NCI-H1105 (cell line): ENCODE results near the gene KCNC3.

ENCODE experiments used
- DNase-seq: peaks from one replicate; lab custom pipeline; 2025; lab: John Stamatoyannopoulos, UW

Gene KCNC3

DNA sequence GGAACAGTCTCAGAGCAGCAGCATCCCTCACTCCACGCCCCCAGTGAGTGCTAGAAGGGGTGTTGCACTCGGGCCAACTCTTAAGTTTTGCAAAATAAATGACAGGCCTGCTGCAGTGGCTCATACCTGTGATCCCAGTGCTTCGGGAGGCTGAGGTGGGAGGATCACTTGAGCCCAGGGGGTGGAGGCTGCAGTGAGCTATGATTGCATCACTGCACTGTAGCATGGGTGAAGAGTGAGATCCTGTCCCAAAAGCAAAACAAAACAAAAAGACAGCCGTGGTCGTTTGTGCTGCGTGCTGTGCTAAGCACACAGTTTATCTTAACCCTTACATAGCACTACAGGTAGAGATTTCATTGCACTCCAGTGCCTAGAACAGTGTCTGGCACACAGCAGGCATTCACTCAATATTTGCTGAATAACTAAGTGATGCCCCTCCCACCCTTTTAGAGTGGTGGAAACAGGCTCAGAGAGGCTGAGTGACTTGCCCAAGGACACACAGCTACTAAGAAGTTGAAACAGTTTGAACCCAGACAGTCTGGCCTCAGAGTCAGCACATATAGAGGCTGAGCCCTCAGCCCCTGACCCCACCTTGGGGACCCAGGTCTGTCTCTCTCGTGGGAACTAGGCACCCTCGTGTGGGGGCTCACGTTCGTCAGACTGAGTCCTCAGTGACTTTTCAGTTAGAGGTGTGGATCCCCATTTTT is 18.3 kb downstream of the KCNC3 start:
- DNase-seq = no peak

DNA sequence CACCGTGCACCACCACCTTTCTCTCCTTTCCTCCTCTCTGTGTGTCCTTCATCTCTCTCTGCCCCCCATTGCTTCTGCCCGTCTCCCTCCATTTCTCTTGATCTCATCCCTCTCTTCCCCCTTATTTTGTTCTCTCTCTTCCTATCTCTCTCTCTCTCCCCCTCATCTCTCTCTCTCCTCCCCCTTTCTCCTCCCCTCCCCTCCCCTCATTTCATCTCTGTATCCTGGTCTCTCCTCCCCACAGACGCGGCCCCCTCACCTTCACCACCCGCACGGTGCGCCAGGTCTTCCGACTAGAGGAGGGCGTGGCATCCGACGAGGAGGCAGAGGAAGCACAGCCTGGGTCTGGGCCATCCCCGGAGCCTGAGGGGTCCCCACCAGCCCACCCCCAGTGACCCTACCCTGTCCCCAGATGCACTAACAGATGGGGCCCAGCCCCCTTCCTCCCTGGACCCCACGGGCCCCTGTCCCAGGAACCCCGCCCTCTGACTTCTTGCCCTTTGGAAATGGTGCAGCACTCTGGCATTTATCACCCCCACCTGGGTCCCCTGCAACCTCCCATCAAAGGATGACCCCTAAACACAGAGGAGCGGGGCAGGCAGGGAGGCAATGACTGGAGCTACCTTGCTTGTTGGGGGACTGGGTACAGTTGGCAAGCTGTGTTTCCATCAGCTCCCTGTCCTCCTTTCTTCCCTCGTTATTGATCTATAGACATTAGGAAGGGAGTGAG is 19.6 kb downstream of the KCNC3 start:
- no peak for DNase-seq

DNA sequence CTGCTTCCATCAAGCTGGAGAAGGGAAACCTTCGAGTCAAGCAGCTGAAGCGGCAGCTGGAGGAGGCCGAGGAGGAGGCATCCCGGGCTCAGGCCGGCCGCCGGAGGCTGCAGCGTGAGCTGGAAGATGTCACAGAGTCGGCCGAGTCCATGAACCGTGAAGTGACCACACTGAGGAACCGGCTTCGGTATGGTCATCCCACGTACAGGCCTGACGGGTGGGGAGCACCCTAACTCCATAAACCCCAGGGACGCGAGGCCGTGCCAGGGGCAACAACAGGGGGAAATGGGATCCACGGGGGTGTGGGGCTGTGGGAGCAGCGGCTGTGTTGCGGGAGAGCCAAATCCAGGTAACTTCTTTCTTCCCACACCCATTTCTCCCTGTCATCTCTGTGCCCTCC is 20.2 kb downstream of the KCNC3 start:
- DNase-seq = no peak

DNA sequence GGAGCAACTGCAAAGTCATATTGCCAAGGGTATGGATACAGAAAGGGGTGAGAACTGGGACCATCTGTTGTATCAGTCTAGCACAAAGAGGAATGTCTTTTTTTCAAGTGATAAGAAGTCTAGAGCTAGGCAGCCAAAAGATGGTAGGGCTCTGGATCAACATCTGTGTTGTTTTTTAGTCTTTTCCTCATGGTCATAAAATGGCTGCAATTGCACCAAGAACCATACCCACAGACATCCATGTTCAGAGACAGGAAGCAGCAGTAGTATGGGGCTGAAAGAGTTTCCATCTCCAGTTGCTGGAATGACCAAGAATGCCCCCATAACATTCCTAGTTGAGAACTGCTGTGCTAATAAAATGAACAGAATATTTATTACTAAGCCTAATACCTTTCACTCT is 25.6 kb downstream of the KCNC3 start:
- no peak for DNase-seq

DNA sequence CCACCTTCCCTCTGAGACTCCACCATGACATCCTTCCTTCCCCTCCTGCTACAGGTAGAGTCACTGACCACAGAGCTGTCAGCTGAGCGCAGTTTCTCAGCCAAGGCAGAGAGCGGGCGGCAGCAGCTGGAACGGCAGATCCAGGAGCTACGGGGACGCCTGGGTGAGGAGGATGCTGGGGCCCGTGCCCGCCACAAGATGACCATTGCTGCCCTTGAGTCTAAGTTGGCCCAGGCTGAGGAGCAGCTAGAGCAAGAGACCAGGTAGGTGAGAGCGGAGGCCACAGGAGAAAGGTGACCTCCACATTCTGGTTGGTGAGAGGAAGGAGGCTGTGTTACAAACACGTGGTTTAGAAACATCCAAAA is 27.6 kb downstream of the KCNC3 start:
- no peak for DNase-seq

DNA sequence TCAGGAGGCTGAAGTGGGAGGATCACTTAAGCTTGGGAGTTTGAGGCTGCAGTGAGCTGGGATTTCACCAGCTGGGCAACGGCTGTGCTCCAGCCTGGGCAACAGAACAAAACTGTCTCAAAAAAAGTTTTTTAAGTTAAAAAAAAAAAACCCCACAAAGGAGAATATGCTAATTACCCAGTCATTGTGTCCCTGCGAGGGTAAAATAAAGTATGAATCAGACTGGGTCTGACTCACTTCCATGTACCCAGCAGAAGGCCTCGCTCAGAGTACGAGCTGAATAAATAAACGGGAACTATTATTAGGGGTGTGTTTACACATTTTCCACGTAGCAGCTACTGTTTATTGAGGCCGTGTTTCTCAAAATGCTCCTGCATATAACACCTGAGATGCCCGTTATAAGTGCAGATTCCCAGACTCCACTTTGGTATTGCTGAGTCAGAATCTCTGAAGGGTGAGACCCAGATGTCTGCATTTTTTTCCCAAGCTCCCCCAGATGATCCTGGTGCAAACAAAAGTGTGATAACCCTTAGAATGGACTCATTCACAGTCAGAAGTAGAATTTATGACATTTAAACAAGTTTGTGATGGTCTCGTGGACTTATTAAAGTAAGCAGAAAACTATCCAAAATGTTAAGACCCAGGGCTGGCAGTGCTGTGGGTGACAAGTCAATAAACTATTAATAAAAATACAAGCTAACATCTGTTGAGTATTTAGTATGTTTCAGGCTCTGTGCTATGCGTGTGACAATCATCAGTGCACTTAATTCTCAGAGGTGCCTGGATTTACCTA is 28.2 kb downstream of the KCNC3 start:
- no peak for DNase-seq

DNA sequence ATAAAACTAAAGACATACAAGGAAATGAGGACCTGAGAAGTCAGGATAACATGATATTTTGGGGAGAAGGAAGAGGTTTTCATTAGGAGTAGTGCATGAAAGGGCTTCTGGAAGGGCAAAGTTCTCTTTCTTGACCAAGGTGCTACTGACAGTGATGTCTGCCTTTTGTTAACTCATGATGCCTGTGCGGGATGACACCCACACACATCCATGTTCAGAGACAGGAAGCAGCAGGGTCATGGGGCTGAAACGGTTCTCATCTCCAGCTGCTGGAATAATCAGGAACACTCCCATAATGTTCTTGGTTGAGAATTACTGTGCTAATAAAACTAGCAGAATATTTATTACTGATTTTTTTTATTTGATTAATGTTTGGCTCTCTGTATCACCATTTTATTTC is 29.1 kb downstream of the KCNC3 start:
- DNase-seq = no peak

DNA sequence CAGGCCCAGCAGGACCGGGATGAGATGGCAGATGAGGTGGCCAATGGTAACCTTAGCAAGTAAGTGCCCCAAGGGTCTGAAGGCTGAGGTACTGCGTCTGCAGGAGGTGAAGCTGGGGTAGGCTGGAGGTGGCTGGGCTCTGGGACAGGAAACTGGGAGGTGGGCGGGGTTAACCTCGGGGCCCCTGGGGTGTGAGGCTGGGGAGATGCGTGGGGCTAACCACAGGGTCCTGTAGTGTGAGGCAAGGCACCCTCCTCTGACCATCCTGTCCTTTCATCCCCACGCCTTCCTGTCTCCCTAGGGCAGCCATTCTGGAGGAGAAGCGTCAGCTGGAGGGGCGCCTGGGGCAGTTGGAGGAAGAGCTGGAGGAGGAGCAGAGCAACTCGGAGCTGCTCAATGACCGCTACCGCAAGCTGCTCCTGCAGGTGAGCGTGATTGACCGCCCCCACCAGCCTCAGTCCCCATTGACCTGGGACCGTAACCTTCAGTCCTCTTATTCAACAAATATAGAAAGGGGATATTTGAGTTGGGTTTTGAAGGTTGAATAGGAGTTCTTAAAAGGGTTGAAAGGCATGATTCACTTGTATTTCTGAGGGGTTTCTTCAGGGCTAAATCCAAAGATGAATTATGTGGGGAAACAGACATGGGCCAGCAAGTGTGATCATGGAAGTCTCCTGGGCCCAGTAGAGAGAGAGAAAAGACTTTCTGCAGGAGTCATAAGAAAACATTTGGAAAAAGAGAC is 35.7 kb downstream of the KCNC3 start:
- DNase-seq = no peak

DNA sequence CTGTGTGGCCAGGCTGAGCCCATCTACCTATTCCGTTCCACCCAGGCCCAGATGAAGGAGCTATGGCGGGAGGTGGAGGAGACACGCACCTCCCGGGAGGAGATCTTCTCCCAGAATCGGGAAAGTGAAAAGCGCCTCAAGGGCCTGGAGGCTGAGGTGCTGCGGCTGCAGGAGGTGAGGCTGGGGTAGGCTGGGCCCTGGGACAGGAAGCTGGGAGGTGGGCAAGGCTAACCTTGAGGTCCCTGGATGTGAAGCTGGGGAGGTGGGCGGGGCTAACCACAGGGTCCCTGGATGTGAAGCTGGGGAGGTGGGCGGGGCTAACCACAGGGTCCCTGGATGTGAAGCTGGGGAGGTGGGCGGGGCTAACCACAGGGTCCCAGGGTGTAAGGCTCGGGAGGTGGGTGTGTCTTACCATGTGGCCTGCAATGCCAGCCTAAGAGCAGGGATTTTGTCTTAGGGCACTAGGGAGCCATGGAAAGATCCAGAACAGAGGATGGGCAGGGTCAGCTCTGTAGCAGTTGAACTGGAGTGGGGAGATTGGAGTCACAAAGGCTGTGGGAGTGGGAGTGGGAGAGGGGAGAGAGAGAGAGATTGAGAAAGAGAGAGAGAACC is 36.9 kb downstream of the KCNC3 start:
- no peak for DNase-seq

DNA sequence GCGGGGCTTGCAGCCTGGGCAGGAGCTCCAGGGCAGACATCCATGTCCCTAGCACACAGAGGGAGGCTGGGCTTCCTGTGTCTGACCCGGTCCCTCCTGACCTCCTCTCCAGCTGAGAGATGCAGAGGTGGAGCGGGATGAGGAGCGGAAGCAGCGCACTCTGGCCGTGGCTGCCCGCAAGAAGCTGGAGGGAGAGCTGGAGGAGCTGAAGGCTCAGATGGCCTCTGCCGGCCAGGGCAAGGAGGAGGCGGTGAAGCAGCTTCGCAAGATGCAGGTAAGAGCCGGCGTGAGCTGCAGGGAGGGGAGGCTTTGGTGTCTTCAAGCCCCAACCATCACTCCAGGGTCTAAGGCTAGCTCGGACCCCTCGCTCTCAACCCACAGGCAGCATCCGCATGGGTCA is 38.4 kb downstream of the KCNC3 start:
- DNase-seq = no peak

DNA sequence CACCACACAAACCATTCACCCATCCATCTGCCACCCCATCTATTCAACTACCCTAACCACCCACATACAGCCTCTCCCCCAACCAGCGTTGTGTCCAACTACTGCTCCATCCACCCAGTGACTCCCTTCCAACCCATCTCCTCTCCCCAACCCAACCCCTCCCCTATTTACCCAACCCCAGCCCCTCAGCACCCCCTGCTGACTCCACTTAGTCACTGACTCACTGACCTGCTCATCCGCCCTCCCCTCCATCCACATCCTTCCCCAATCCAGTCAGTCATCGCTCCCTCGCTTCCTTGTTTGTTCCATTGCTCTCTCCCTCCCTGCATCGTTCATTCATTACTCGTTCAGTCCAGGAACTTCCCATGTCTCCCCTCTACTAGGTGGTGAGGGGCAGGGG is 39.2 kb downstream of the KCNC3 start:
- no peak for DNase-seq

DNA sequence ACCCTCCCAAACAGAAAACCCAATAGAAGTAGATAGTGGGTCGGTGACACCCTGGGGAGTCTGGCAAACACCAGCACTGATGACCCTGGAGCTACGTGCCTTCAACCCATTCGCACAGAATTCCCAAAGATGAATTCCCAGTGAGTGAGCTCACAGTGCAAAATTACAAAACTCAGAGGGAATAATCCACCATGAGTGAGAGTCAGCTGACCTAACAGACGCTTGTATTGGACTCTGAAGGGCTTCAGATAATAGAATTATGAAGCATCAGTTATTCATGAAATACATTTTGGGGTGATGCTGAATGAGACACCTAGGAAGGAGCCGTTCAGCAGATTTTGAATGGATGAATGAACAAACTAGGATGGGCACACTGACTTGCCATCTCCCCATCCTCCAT is 40.2 kb downstream of the KCNC3 start:
- DNase-seq = no peak

DNA sequence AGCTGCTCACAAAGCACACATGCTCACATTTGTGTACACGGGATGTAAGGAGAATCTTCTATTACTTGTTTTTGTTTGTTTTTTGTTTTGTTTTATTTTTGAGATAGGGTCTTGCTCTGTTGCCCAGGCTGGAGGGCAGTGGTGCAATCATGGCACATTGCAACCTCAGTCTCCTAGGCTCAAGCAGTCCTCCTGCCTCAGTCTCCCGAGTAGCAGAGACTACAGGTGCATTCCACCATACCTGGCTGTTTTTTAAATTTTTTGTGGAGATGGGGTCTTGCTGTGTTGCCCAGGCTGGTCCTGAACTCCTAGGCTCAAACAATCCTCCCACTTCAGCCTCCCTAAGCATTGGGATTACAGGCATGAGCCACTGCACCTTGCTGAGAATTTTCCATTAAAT is 41.8 kb downstream of the KCNC3 start:
- DNase-seq = no peak

DNA sequence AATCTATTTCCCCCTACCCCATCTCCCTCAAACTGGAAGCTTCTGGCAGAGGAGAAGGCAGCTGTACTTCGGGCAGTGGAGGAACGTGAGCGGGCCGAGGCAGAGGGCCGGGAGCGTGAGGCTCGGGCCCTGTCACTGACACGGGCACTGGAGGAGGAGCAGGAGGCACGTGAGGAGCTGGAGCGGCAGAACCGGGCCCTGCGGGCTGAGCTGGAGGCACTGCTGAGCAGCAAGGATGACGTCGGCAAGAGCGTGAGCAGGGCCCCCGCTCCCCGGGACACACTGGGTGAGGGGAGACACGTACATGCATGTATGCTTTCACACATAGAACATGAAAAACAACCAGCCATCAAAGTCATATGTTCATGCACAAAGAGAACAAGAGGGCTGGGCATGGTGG is 42.7 kb downstream of the KCNC3 start:
- no peak for DNase-seq

DNA sequence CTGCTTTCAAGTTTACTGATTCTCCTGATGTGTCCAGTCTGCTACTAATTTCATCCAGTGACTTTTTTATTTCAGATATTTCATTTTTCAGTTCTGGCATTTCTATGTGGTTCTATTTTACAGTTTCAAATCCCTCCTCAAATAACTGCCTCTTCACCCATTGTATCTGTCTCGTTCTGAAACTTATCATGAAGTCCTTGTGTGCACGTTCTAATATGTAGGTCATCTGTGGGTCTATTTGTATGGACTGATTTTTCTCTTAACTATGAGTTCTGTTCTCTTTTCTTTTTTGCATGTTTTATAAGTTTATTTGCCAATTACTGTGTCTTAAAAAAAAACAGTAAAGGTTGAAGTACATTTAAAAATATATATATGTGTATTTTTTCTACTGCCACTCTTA is 43.3 kb downstream of the KCNC3 start:
- DNase-seq = no peak

DNA sequence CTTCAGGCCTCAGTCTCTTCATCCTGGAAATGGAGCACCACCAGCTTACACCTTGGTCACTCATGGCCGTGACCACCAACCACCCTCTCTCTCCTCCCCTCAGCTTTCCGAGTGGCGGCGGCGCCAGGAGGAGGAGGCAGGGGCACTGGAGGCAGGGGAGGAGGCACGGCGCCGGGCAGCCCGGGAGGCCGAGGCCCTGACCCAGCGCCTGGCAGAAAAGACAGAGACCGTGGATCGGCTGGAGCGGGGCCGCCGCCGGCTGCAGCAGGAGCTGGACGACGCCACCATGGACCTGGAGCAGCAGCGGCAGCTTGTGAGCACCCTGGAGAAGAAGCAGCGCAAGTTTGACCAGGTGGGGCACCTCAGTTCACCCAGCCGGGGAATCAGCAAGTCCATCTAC is 47.7 kb downstream of the KCNC3 start:
- DNase-seq = no peak

DNA sequence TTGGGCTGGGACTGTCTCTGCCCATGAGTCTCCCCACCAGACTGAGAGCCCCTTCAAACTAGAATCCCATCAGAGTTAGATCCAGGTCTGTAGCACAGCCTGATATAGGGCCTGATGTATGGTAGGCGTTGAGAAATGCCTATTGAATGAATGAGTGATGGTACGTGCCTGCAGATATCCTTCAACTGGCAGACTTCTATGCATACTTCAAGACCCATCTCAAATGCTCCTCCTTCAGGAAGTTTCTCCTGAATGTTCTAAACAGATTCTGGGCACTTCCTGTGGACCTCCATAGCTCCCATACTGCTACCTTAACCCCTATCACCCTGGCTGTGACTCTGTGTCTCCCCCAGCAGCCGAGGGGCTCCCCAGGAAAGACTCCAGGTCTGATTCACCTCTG is 48.2 kb downstream of the KCNC3 start:
- no peak for DNase-seq

DNA sequence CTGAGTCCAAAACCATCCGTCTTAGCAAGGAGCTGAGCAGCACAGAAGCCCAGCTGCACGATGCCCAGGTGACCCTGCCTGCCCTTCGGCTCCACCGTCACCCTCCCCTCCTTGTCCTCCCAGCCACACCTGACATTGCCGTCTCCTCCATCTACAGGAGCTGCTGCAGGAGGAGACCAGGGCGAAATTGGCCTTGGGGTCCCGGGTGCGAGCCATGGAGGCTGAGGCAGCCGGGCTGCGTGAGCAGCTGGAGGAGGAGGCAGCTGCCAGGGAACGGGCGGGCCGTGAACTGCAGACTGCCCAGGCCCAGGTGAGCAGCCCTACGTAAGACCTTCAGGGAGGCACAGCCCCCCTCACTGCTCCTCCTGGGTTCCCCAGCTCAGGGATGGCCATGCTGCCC is 49.1 kb downstream of the KCNC3 start:
- DNase-seq = no peak

DNA sequence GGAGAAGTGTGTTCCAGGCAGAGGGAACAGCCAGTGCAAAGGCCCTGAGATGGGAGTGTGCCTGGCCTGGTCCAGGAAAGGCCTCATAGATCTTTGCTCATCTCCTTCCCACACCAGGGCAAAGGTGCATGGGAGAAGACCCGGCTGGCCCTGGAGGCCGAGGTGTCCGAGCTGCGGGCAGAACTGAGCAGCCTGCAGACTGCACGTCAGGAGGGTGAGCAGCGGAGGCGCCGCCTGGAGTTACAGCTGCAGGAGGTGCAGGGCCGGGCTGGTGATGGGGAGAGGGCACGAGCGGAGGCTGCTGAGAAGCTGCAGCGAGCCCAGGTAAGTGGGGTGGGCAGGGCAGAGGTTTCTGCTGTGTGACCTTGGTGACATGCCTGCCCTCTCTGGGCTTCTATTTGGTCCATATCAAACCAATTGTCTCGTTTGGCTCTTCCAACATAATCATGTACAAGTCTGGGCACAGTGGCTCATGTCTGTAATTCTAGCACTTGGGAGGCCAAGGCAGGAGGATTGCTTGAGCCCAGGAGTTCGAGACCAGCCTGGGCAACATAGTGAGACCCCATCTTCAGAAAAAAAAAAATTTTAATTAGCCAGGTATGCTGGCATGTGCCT is 51.1 kb downstream of the KCNC3 start:
- DNase-seq = no peak

DNA sequence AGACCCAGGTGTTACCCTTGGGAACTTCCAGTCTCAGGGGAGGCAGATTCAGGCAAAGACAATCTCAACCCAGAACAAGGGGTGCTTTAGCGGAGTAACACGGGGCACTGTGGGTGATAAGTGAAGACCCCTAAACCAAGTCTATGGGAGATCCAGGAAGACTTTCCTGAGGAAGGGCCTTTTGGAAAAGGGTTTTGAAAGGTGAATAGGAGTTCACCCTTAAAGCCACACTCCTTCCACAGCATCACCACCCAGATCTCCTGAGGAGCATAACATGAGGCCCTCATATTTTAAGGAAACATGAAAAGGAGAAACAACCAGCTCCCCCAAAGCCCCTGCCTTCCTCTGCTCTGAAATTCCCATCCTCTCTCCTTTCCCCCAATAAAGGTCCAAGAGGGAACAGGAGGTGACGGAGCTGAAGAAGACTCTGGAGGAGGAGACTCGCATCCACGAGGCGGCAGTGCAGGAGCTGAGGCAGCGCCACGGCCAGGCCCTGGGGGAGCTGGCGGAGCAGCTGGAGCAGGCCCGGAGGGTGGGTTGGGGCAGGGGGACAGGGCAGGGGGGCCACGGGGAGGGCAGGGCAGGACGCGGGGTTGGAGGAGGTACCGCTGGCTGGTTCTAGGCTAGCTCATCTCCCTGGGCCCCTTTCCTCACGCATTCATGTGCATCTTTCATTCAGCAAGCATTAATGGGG is 52.7 kb downstream of the KCNC3 start:
- DNase-seq = no peak
